ENCODE data around the gene AGXT. TPM values are rescaled to one million over a fixed set of nuclear protein-coding genes. Genes with fewer than 3 reads are reported as not detected.

The AGXT gene
- total RNA-seq: not detected

DNA sequence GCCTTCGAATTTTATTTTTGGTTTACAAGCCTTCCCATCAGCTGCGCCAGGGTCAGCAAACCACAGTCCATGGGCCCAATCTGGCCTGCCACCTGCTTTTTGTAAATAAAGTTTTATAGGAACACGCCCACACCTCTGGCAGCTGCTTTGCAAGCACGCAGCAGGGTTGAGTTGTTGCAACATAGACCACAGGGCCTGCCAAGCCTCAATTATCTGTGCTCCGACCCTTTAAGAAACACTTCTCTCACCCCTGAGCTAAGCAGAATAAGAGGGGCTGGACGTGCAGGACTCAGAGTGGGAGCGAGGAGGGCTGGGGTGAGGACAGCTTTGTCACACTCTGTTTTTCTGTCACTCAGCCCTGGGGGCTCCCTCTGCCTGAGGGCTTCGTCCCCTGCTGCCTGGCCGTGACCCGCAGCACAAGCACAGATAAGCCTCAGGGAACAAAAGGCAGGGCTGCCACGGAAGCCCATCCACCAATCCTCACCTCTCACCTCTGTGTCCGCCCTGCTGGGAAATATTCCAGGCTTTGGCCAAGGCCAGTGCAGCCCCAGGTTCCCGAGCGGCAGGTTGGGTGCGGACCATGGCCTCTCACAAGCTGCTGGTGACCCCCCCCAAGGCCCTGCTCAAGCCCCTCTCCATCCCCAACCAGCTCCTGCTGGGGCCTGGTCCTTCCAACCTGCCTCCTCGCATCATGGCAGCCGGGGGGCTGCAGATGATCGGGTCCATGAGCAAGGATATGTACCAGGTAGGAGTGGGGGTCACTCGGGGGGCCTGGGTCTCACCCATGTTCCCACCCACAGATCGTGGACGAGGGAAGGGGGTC is at the start of gene AGXT:
AGXT (plus strand) TSS at position 539 of the 823 bp plus-strand sequence; CDS start at position 581, 42 bp downstream.
- no peak for DNase-seq (ENCODE audit: low read depth in 2 of 3, low spot score in 2 of 3)

DNA sequence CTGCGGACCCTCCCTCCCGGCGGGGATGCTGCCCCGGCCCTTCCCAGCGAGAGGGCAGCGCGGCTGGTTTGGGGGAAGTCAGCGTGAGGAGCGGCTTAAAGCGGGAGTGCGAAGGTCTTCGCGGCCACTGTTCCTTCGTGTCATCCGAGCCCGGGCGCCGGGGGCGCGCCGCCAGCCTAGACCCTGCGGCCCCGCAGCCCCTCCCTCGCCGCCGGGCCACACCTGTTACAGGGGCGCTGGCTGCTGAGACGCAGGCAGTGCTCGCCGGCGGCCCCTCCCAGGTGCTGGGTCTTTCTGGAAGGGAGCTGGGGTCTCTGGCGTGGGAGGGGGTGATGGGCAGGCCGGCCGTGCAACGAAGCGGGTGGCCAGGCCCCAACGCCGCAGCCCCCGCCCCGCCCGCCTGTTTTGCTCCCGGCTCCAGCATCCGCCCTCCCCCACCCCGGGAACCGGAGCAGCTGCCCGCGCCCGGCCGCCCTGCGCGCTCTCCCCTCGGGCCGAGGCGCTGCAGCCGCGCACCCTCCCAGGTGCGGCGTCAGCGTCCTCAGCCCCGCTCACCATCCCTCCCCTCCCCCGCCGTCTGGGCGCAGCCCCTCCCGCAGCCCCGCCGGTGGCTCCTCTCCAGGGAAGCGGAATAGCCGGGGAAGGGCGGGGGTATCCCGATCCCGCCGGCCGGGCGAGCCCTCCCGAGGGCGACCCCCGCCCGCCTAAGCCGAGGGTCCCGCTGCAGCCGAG is 49.3 kb upstream of the AGXT start:
- DNase-seq (ENCODE audit: low read depth in 2 of 3, low spot score in 2 of 3): peak in 1 of 3 donors; percentile 4

DNA sequence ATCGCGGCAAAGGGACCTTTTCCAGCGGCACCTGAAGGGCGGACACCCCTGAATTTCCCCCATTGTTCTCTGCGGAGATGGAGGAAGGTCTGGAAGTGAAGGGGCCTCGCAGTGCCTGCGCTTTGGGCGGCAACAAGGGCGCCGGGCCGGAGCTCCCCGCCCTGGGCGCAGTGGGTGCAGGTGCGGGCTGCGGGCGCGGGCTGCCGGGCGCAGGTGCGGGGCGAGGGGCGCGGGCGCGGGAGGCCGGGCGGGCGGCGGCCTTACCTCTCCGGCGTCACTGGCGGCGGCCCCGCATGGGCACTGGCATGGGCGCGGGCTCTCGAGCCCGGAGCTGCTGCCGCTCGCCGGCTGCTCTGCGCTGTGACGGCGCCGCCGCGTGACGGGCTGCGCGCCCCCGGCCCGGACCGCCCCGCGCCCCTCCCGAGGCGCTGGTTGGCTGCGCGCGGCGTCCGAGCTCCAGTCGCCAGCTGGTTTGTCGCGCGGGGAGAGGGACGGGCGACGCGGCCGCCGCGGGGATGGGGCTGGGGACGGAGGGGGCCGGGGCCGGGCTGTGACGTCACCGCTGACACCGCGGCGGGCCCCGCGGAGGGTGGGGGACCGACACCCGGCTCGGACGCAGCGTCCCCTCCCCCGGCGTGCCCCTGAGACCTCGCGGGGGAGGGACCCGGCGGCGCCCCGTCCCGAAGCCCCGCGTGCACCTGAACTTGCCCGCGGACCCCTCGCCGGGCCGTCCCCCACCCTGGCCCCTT is 48.6 kb upstream of the AGXT start, which contains the start of gene KIF1A:
KIF1A (minus strand) TSS at position 362 of the 749 bp plus-strand sequence. CDS start 22,467 bp downstream, outside the sequence.
- DNase-seq (ENCODE audit: low read depth in 2 of 3, low spot score in 2 of 3): peak in 1 of 3 donors; percentile 33

DNA sequence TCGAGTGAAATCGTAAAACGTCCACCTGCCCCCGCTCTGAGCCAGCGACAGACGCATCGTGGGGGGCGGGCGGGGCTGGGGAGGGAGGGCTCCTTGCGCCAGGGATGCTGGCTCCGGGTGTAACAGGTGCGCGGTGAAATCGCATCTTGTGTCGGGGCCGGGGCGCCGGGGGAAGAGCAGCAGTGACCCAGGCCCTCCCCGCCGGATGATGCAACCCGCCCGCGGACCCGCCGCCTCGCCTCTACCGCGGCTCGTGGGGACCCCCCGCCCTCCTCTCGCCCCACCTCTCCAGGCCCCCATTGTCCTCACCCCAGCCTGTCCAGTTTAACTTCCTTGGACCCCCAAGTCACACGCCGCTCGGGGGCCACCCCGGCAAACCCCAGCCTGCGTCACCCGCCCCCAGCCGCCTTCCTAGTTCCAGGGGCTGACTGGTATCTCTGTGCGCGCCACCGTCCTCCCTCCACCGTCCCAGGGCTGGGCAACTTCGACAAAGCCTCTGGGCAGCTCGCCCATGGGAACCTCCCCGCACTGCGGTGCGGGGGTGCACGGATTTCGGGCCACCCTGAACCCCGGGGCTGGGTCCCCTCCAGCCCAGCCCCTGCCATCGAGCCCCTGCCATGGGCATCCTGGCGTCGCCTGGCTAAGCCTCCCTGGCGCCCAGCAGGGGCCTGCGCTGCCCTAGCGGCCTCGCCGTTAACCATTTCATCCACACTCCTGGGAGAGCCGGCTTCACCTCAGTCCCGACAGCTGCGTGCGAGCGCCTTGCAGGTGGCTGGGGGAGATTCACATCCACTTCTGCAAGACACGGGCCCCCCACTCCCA is 47.8 kb upstream of the AGXT start:
- peak in 1 of 3 donors; percentile 24 for DNase-seq (ENCODE audit: low read depth in 2 of 3, low spot score in 2 of 3)

DNA sequence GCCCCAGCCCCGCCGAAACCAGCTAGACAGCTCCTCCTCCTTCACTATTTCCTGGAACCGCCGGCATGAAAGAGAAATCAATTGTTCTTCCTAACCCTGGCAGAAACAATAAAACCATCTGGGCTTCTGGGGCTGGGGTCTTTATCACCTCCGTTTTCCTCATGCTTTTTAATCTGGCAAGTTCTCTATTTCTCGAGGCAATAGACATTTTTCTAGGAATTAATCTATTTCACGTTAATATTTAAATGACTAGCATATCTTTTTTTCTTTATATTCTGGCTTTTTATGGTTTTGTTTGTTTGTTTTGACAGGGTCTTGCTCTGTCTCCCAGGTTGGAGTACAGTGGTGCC is 47.2 kb upstream of the AGXT start:
- no peak for DNase-seq (ENCODE audit: low read depth in 2 of 3, low spot score in 2 of 3)

DNA sequence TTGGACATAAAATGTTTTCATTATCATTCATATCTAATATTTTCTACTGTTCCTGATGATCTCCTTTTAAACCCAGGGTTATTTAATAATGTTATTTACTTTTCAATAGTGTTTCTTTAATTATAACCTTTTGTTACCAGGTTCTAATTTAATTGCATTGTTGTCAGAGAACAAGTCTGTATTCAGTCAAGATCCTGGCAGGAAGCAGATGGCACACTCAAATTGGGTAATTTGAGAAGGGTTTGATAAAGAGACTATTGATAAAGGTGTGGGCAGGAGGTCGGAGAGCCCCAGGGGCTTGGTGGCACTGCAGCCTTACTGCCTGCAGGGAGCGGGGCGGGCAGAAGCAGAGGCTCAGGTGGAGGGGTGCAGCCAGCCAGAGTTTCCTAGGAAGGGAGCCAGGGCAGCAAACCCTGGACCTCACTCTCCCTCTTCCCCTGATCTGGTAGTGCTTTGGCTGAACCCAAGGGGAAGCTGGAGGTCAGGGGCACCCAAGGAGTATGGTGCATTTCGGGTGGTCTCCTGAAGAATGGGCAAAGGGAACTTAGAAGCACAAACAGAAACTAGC is 46.3 kb upstream of the AGXT start:
- DNase-seq (ENCODE audit: low read depth in 2 of 3, low spot score in 2 of 3): no peak

DNA sequence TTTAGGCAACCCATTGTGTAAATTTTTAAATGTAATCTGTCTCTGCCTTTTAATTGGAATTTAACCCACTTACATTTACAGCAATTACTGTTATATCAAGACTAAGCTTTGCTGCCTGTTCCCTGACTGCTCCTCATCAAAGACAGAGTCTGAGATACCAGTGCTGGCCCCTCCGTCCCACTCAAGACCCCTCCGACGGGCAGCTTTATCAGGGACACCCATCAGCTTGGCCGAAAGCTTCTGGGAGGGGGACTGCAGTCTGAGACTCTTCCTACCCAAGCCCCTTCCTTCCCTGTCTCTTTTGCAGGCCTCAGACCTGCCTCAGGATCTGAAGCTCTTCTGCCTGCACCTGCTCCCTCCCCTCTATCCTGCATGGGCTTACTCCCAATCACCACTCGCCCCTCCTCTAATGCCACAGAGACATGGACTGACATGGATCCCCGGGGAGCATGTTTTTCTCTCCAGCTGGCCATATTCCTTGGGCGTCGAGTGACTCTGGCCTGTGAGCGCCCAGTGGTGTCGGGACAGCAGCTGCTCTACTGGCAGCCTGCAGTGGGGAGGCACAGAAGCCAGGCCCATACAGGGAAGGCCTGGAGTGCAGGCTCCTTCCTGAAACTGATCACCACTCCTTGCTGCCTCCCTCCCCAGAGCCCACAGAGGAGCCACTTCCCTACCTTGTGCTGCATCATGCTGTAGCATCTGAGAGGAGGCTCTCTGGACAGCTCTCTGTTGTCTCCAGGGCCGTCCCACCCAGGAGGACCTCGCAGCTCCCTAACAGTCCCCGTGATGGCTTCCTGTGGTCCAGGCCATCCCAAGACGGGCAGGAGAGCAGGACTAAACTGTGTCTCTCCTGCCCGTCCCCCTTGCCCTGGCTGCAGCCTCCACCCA is 44.9 kb upstream of the AGXT start:
- no peak for DNase-seq (ENCODE audit: low read depth in 2 of 3, low spot score in 2 of 3)

DNA sequence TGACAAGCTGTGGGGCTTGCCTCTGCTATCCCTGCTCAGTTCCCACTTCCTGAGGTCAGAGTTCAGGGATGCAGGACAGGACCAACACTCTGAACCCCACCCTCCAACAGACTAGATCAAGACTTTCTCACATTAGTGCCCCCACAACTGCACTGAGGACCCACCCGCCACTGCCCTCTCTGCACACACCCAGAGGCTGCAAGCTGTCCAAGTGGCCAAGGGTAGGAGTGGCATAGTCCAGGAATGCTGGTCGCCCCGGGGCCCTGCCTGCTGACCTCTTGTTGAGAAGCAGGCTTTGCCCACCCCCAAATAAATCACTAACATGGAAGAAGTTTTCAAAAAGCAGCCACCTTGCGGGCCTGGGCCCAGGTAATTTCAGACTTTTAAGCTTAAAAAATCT is 43.1 kb upstream of the AGXT start:
- DNase-seq (ENCODE audit: low read depth in 2 of 3, low spot score in 2 of 3): no peak

DNA sequence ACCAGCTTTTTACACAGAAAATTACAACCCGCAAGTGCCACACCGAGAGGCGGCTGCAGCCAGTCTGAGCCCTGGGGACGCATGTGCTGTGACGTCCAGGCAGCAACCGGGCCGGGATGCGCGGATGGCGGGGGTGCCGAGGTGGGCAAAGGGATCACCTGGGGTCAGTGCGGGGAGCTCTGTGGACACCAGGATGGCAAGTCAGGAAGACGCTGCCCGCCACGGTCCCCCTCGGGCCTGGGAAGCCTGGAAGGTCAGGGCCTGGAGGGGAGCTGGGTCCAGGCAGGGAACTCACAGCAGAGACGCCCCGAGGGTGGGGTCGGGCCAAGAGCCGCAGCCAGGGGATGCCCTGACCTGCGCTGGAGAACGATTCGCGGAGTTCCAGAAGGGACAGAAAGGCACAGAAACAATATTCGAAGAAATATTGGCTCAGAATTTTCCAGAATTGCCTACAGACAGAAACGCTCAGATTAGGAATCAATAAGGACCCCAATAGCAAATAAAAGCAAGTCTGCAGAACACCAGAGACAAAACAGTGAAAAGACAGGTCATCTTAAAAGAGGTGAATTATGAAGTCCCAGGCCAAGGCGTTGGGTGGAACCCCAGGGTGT is 36.9 kb upstream of the AGXT start:
- DNase-seq (ENCODE audit: low read depth in 2 of 3, low spot score in 2 of 3): no peak

DNA sequence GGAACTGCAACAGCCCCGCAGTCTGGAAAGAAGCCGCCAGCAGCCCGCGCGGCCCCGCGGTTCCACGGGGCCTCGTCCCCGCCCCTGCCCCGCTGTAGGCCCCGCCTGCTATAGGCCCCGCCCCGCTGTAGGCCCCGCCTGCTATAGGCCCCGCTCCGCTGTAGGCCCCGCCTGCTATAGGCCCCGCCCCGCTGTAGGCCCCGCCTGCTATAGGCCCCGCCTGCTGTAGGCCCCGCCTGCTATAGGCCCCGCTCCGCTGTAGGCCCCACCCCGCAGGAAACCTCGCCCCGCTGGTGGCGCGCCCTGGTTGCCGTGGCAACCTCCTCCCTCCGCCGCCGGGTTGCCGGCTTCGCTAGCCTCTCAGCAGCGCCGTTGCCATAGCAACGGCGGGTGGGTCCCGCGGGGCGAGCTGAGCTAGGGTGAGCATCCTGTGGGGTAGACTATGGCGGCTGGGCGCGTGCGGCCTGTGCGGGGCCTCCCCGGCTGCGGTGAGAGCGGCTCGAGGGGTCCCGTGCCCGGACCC is 36.4 kb upstream of the AGXT start:
- DNase-seq (ENCODE audit: low read depth in 2 of 3, low spot score in 2 of 3): peak; percentile 95 to 99 (median 97)

DNA sequence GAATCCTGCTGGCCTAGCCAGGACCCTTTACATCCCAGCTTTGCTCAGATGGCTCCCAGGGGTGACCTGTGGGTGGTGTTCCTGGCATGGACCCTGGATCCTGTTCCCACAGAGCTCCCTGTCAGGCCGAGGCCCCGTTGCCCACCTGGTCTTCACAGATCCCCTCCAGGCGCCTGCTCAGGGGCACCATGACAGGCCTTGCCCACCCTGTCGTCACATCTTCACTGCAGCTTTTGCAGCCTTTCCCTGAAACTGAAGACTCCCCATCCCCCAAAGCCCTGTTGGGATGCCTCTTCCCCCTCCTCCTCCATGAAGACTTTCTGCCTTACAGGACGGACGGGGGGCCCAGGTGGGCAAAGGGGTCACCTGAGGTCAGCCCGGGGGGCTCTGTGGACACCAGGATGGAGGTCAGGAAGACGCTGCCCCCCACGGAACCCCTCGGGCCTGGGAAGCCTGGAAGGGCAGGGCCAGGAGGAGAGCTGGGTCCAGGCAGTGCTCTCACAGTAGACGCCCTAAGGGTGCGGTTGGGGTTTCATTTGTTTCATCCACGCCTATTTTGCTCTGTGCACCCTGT is 35.6 kb upstream of the AGXT start:
- DNase-seq (ENCODE audit: low read depth in 2 of 3, low spot score in 2 of 3): no peak

DNA sequence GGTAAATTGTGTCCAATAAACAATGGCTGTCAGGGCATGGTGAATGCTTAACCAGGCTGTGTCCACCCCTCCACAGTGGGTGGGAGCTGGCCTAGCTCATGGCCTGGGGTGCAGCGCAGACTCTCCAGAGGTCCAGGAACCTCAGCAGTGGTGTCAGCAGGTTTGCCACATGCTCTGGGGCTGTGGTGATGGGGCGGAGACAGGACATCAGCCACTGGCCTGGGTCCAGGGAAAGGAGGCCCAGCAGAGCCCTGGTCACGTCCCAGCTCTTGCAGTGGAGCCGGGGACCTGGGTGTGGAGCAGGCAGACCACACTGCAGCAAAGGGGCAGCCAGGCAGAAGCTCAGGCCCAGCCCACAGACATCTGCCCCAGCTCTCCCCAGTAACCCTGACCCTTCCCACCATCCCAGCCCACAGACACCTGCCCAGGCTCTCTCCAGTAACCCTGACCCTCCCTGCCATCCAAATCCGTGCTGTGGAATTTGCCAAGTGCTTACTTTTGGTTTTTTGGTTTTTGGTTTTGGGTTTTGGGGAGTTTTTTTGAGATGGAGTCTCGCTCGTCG is 34.8 kb upstream of the AGXT start:
- no peak for DNase-seq (ENCODE audit: low read depth in 2 of 3, low spot score in 2 of 3)

DNA sequence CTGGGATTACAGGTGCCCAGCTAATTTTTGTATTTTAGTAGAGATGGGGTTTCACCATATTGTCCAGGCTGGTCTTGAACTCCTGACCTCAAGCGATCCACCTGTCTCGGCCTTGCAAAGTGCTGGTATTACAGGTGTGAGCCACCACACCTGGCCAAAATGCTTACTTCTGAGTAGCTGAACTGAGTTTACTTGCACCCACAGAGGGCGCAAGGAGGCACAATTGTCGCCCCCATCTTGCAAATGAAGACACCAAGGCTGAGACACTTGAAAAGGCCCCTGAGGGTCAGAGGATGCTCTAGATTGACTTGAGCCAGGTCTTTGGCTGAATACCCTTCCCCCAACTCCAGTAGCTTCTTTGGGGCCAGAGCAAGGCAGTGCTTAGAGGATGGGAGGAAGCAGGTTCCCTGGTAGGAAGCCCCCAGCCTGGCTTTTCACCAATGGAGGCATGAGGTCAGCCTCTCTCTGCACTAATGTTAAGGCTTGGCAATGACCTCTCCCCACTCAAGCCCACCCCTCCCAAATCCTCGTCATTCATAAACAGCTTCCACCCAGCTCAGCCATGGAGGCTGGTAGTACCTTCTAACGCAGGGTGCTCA is 34.1 kb upstream of the AGXT start:
- DNase-seq (ENCODE audit: low read depth in 2 of 3, low spot score in 2 of 3): no peak

DNA sequence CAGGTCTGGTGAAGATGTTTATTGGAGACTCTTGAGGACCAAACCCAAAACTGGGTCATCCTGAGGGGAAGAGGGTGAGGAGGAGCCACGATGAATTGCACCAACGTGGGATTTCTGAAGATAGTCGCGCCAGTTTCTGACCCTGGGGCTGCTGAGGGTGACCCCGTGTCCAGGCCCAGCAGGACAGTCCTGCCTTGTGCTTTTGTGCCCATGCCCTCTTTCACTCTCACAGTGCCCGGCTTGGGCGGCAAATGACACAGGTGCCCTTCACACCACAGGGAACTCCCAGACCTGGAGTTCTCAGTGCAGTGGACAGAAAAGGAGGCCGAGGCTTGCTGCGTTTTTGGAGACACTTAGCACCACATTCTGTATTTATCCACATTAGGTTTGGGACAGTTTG is 33.1 kb upstream of the AGXT start:
- DNase-seq (ENCODE audit: low read depth in 2 of 3, low spot score in 2 of 3): no peak

DNA sequence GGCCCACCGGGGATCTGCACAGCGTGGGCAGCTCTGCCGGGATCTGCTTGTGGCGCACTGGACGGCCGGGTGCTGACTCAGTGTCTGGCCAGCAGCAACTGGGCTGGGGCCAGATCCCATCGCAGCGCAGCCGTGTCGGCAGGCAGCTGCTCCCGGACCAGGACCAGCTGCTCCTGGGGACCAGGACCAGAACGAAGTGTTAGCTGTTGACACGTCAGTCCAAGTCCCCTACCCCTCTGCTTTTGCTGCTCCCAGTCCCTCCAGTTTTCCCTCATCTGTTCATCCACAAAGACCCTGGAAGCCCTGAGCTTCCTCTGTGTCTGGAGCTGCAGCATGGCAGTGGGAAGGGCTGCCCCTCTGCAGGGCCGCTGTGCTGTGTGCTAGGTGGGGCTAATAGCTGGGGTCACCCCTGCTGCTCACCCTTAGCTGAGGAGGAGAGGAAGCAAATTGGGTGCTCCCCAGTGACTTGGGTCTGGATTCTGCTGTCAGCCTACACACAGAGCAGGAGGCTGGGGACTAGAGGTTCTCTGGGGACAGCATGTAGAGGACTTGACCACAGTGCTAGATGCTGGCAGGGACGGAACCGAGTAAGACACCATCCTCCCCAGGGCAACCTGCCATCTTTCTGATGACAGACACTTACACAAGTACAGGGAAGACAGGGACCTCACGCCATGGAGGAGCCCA is 31.7 kb upstream of the AGXT start:
- DNase-seq (ENCODE audit: low read depth in 2 of 3, low spot score in 2 of 3): no peak

DNA sequence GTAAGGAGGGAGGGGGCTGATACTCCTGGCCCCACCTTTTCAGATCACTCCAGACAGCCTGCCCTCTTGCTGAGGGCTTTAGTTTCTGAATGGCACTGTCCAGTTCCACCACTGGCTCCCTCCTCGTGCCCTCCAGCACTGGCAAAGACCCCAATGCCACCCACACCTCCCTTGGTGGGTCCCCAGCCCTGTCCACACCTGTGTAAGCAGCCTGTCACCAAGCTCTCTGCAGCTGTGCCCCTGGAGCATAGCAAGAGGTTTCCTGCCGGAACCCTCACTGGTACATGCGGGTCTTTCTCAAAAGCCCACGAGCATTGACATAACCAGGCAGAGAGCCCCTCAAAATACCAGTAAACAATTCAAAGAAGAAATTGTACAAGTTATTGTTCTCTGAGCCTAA is 31.0 kb upstream of the AGXT start:
- DNase-seq (ENCODE audit: low read depth in 2 of 3, low spot score in 2 of 3): no peak

Measured in hematopoietic multipotent progenitor cell (in vitro differentiated cells).